ENCODE measurements around the gene RALGPS2.
"Not testable (repeated sequence)": the region's sequence is repeated elsewhere in the genome, so short reads cannot be mapped to it uniquely, and the experiment has no call there.

The RALGPS2 gene

DNA sequence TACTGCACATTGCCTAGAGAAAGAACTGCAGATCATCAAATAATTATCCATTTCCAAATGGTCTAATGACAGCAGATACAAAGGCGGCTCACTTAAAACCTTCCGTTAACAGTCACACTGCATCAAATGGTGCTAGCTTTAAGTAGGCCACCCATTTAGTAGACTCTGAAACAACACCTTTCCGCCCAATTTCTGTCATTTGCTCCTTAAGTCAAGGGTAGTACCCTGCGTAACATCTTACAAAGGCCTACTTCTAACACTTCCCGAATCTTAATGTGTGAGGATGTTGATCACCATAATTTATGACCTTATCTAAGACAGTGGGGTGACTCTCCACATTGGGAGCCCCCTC lies 692 bp upstream of the RALGPS2 start:
- no peak for DNase-seq (ENCODE audit: low read depth in 2 of 2)

DNA sequence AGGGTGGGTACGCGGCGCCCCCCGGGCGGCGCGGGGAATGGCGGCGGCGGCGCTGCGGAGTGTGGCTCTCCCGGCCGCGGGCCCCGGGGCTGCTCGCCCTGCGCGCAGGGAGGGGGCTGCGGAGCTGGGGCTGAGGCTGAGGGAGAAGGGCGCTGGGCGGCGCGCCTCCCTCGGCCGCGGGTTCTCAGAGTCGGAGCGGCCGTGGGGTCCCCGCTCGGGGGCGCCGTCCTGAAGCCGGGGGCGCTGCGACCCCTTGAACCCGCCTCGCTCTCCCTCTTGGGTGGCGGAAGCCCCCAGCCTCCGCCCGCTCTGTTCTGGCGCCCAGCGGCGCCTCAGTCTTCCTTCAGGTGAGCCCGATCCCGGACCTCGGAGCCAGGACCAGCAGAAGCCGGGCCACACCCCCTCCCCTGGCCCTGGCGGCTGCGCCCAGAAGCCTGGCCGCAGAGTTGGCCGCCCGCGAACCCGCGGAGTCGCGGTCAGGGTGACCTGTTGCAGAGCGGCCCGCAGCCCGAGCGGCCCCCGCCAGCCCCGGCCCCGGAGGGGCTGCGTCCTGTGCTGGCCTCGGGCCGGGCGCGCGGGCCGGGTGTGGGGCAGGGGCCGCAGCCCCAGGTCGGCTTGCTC lies 532 bp downstream of the RALGPS2 start:
- DNase-seq (ENCODE audit: low read depth in 2 of 2) = no peak

DNA sequence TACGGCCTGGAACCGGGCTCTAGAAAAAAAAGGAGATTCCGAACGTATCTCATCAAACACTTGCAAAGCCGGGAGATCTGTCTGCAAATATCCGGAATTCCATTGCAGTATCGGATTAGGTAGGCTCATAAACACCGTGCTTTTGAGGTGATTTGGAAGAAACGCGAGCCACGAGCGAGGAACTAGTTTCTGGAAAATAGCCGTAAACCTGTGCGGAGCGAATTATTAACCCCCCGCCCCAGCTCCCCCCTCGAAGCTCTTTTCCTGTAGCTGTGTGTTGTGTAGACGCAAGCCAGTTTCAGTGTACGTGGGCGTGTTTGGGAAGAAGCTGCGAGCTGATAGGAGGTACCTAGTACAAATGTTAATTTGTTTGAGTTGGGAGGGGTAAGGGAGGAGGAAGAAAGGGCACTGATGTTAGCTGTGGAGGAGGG lies 1.1 kb downstream of the RALGPS2 start:
- DNase-seq (ENCODE audit: low read depth in 2 of 2) = peak in 1 of 2 donors; percentile 2

DNA sequence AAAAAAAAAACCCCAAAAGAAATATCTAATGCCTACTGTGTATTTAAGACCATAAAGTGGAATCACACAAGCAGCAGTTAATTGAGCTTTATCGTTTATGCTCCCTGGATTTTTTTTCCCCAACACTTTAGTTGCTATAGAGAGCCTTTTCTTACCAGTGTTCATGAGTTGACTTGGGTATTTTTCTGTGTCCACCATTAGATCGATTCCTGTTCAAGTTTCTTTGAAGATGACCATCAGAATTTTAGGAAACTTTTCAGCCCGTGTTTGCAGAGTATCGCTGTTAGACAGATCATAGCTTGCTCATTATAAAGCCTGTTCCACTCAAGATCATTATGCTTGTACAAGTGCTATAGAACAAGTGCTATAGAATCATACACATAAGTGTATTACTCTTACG lies 1.5 kb downstream of the RALGPS2 start:
- no peak for DNase-seq (ENCODE audit: low read depth in 2 of 2)

DNA sequence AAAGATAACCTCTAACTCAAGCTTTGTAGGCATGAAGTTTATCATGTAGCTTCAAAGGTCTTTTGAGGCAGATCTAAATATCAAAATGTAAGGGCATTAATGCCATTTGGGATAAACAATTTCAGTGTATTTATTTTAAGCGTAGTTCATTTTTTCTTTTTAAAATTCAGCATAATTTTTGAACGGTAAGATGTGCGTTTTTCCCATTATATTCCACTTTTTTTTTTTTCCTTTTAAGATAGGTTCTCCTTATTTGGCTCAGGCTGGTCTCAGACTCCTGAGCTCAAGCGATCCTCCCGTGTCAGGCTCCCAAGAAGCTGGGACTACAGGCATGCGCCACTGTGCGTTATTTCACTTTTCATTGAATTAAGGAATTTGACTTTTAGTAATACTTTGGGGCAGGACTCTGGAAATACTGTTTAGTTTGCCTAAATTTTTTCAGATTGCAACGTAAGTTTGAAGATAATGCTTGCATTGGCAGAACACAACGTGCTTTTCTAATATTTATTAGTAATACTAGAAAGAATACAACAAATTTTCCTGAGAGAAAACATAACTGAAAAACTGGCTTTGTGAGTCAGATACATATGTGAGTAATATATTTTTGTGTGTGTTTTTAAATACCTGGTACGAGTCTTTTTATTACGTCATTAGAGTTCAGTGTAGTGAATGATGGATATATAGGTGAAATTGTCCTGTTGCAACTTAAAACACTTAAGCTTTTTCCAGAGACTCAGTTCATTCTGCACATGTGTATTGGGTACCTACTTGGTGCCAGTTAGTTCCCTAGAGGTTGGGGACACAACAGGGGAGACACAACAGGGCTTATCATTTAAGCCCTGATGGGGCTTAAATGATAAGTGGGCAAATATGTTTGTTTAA lies 2.2 kb downstream of the RALGPS2 start:
- DNase-seq (ENCODE audit: low read depth in 2 of 2) = no peak

DNA sequence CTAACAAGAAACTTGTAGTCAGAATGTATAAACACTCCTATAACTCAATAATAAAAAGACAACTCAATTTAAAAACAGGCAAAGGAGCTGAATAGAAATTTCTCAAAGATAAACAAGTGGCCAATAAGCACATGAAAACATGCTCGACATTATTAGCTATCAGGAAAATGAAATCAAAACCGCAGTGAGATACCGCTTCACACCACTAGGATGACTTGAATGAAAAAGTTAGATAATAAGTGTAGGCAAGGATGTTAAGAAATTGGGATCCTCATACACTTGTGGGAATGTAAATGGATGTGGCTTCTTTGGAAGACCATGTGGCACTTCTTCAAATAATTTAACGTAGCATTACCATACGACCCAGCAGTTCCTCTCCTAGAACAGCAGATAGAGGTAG lies 8.9 kb downstream of the RALGPS2 start:
- DNase-seq (ENCODE audit: low read depth in 2 of 2) = no peak

DNA sequence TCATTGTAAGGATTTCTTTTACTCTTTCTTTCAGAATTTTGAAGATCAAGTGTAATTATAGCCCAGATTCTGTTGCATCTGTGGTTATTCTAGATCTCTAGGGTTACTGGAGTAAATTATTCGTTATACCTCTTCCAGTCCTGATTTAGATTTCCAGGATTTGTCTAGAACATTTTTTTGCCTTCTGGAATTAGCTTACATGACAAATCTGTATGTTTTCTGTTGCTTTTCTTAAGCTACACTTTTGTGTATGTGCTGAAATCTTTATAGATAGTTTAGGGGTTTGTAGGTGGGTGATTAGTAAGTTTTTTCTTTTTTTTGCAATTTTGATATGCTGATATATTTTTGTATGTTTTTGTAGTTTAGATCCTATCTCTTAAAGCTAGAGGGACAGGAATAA lies 13.7 kb downstream of the RALGPS2 start:
- no peak for DNase-seq (ENCODE audit: low read depth in 2 of 2)

DNA sequence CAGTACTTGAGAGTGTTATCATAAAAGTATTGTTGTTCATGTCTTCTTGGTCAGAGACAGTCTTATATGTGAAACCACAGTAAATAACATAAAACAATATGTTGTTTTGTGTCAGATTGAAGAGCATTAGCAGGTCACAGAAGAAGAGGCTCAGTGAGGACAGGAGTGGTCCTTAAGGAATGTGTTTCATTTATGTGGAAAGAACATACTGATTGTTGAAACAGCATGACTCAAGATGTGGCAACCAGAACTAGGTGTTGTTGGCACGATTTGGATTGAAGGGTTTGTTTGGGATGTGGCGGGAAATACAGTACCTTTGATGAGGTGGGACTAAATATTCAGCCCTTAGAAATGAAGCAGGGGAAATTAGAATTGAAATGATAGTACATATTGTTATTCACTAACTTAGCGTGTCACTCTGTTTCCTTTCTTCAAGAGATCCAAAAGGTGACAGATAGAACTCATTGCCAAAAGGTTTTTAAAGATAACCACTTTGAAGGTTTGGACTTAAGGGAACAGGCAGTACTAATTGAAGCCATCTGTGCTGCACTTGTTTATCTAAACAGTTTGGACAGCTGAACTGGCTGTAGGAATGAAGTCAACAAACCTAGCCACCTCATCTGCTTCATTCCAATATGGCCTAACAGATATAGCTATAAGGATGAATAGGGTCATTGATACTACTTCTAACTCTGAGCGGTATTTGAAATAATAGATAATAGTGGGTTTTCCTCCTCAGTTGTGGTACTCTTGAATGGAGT lies 14.4 kb downstream of the RALGPS2 start:
- no peak for DNase-seq (ENCODE audit: low read depth in 2 of 2)

DNA sequence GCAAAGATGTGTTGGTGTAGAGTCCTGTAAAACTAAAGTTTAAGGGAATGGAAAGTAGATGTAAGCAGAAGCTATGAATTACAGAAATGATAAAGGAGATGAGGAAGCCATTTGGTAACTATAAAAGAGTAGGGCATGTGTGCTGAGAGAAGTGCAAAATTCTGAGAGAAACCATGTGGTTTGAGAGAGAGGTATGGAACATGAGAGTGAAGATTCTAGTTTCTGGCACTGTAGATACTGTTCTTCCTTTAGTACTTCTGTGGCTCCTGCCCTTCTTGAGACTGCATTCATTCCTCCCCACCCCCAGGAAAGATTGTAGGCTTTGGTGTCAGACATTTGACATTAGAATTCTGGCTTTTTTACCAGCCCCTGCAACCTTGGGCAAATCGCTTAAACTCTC lies 15.4 kb downstream of the RALGPS2 start:
- DNase-seq (ENCODE audit: low read depth in 2 of 2) = no peak

DNA sequence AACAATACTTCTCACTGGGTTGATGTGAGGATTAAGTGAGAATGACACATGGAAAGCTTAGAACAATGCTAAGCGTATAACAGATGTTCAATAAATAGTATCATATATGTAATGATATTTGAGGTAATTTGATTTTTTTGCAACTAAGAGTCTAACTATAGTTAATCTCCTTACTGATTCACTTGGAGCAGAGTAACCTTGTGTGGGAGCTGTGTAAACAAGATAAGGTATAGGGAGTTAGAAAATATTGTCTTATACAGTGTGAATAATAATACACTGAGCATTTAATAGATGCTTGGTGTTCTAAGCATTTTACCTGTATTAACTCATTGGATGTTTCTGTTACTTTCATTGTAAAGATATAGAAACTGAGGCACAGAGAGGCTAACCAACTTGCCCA lies 15.9 kb downstream of the RALGPS2 start:
- no peak for DNase-seq (ENCODE audit: low read depth in 2 of 2)

DNA sequence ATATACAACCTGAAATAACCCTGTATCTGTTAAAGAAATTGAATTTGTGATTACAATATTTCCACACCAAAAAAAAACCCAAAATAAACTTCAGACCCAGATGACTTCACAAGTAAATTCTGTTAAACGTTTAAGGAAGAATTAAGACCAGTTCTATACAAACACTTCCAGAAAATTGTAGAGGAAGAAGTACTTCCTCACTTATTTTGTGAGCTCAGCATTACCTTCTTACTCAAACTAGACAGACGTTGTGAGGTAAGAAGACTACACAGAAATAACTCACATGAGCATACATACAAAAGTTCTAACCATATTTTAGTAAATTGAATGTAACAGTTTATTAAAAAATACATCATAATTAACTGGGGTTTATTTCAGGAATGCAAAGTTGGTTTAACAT lies 18.8 kb downstream of the RALGPS2 start:
- no peak for DNase-seq (ENCODE audit: low read depth in 2 of 2)

DNA sequence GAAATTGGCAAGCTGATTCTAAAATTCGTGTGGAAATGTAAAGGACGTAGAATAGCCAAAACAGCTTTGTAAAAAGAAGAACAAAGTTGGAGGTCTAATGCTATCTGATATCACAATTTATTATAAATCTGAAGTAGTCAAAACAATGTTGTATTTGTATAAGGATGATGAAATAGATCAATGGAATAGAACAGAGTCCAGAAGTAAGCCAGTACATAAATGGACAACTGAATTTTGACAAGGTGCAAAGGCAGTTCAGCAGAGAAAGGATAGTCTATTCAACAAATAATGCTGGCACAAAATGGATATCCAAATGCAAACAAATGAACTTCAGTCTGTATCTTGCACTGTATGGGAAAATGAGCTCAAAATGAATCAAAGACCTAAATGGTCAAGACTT lies 20.2 kb downstream of the RALGPS2 start:
- no peak for DNase-seq (ENCODE audit: low read depth in 2 of 2)

DNA sequence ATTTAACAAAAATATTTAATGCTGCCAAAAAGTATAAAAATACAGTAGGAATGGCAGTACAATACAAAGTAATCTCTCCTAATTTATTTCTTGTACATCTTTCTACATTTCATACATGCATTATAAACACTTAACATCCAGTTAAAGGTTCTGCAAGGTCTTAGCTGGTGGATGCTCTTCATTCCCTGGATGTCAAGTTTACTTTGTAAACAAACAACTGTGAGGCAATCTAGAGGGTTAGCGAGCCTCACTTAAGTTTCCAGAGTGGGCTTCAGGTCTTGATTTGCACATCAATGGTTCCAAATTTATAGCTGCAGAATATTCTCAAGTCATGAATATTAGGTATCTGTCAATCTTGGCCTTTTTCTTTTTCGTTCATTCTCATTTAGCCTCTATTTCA lies 21.3 kb downstream of the RALGPS2 start:
- DNase-seq (ENCODE audit: low read depth in 2 of 2) = no peak

DNA sequence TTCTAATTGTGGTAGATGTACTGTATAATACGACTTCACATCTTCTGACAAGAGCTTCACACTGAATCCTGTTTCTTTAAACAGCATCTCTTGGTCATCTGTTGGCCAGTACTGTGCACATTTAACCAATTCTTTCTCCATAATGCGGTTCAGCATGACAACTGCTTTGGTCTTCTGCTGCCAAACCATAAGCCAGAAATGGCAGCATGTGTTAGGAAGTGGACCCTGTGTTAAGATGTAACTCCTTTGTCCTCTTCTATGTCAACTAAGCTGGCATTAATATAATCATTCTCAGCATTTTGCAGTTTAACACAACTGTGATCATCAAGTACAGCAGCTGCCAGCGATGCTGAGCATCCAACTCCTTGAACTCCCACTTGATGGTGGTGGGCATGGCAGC lies 22.3 kb downstream of the RALGPS2 start:
- DNase-seq (ENCODE audit: low read depth in 2 of 2) = not testable (repeated sequence)

DNA sequence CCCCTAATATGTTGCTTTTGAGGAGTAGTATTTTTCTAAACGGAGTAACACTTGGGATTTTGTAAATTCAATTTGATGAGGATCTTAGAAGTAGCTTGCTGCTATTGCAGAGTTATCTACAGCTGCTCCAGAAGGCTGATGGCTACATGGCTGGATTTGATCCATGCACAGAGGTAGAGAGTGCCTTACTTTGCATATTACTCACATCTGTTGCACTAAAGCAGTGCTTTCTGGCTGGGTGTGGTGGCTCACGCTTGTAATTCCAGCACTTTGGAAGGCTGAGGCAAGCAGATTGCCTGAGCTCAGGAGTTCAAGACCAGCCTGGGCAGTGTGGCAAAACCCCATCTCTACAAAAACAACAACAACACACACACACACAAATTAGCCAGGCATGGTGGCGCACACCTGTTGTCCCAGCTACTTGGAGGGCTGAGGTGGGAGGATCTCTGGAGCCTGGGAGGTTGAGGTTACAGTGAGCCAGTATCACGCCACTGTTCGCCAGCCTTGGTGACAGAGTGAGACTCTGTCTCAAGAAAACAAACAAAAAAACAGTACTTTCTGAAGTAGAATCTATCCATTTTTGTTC lies 24.6 kb downstream of the RALGPS2 start:
- DNase-seq (ENCODE audit: low read depth in 2 of 2) = no peak

DNA sequence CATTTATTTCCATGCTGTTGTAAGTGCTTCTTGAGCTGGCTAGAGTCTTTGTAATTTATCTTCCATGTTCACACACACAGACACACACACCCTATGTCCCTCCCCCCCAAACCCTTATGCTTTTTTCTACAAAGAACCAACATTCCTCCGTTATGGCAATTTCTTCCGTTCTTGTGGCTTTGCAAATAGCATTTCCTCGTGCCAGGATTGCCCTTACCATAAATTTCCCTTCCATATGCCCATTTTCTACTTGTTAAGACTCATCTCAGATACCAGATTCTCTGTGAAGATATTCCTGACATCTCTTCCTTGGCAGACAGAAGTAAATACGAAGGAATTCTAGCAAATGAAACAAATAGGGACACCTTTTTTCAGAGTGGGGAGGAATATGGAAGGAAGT lies 26.0 kb downstream of the RALGPS2 start:
- no peak for DNase-seq (ENCODE audit: low read depth in 2 of 2)

DNA sequence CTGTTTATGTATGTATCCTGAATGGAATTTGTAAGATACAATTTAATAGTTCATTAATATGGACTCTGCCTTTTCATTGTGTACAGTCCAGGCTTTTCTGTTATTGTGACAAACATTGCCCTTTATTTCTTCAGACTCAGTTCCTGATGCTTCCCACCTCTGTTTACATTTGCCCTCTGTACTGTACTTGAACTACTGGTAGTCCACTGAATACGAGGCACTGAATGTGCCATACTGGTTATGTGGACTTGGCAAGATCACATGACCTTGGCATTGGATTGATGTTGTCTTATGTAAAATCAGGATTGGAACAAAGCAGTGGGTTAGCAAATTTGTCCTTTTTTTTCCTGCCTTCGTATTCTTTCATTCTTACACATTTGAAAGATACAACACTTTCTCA lies 27.8 kb downstream of the RALGPS2 start:
- DNase-seq (ENCODE audit: low read depth in 2 of 2) = no peak

DNA sequence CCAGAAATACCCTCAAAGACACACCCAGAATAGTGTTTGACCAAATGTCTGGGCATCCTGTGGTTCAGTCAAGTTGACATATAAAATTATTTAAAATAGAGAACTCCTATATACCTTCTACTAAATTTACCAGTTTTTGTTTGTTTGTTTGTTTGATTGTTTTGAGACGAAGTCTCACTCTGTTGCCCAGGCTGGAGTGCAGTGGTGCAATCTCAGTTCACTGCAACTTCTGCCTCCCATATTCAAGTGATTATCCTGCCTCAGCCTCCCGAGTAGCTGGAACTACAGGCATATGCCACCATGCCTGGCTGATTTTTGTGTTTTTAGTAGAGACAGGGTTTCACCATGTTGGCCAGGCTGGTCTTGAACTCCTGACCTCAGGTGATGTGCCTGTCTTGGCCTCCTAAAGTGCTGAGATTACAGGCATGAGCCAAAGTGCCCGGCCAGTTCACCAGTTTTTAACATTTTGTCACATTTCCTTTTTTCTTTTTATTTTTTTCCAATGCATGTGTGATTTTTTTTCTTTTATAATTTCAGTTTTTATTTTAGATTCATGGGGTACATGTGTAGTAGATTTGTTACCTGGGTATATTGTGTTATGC lies 29.7 kb downstream of the RALGPS2 start:
- DNase-seq (ENCODE audit: low read depth in 2 of 2) = not testable (repeated sequence)

DNA sequence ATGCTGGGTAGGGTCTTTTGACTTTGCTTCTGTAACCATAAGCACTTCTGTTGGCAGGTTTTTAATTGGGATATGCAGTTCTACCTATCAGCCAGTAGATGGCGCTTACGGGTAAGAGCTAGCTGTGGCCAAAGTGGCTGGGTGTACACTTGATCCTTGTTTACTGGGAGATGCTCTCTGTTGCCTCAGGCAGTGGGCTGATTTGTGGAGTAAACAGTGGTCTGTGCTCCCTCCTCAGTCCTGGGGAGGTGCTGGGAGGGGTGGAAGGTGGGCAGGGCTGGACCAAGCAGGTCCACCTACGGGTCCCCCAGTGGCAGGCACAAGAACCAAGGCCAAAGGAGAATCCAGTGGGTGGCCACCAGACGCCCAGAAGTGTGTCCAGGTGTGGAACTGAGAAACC lies 43.4 kb downstream of the RALGPS2 start:
- no peak for DNase-seq (ENCODE audit: low read depth in 2 of 2)

DNA sequence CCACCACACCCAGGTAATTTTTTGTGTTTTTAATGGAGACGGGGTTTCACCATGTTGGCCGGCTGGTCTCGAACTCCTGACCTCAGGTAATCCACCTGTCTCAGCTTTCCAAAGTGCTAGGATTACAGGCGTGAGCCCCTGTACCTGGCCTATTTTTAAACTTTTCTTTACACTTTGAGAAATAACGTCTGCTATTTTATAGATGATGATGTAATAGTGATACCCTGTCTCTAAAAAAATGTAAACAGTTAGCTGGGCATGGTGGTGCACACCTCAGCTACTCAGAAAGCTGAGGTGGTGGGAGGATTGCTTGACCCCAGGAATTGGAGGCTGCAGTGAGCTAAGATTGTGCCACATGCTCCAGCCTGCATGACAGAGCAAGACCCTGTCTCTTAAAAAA lies 47.9 kb downstream of the RALGPS2 start:
- no peak for DNase-seq (ENCODE audit: low read depth in 2 of 2)

DNA sequence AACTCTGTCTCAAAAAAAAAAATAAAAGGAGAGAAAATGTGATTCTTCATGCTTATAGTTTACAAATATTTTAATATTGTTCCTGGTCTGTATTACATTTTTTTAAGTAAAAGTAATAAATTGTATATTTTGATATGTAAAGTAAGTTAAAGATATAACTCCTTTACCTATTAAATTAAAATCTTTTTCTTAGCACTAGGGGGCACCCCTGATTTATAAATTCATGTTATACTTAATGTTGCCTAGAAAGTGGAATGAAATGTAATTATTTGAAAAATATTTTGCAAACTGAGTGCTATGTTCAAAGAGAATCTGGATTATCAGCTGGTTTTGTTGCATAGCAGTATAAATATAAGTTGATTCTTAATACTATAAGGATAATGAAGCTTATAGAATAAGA lies 49.2 kb downstream of the RALGPS2 start:
- DNase-seq (ENCODE audit: low read depth in 2 of 2) = no peak

DNA sequence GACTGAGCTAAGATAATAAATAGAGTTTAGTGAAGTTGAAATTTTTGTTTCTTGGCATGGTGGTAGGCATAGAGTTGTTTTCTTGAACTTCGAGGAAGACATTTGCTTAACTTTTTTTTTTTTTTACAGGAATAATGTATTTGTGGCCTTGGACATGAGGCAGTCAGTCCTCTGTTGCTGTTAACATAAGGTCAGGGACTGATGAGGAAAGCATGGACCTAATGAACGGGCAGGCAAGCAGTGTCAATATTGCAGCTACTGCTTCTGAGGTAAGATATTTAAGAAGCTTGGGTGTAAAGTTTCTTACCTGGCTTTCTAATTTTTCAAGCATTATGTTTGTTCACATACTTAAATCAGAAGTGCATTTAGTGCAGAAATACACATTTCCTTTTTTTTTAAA lies 51.5 kb downstream of the RALGPS2 start:
- DNase-seq (ENCODE audit: low read depth in 2 of 2) = no peak

Measured in stimulated activated CD4-positive, alpha-beta T cell treated with anti-CD3 and anti-CD28 coated beads, Interleukin-1b, Interleukin-23, amount 100 ng/mL, for 1 hour (primary cell).